NOMO-1 treated with DMSO at 0.1 percent for 48 hours (cell line): ENCODE data around the gene GZMH.
A peak's percentile ranks its signal among the peaks of the same experiment; 100 is the strongest.
"Not testable (repeated sequence)": the region's sequence is repeated elsewhere in the genome, so short reads cannot be mapped to it uniquely, and the experiment has no call there.

ENCODE experiments used
- DNase-seq: peaks from one replicate; lab custom pipeline; 2025; ENCODE audit not compliant: unreplicated experiment; lab: John Stamatoyannopoulos, UW

Gene GZMH

GRCh38 chr14:24595073-24595808 is 14.2 kb downstream of the GZMH start:
- DNase-seq = no peak

- not testable (repeated sequence) for DNase-seq
Measured at GRCh38 chr14:24591004-24591403, 18.5 kb downstream of the GZMH start.

- DNase-seq = not testable (repeated sequence)
Measured at GRCh38 chr14:24584402-24584801, 25.1 kb downstream of the GZMH start.

DNA sequence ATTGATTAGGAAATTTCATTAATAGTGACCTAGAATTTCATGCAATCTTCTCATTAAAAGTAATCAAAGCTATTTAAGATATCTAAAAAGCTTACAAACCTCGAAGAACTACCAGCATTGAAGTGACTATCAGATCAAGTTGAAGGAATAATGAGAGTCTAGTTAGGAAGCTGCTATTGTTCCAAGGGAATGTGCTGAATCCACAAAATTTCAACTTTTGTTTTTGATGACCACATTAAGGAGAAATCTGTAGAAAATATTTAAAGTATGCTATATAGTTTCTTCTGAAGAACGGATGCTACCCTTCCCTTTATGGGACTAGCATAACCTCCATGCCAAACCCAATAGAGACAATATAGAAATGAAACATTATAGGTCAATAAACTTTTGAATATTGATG is 30.9 kb downstream of the GZMH start:
- DNase-seq = no peak

DNA sequence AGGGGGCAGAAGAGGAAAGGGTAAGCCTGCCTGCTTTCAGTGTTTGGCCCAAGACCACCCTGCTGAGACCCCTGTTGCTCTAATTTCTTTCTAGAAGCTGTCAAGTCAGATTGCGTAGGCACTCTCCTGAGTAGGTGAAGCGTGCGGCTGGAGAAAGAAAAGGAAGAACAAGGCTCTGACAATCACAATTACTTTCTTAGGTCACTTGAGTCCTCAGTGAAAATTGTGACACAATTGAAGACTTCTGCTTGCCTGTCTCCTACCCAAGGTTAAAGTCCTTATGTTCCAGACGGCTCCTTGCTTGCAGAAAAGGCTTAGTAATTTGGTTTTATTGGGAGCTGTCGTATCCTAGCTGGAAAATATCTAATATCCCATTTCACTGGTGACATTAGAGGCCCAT is 32.7 kb downstream of the GZMH start:
- DNase-seq = peak; percentile 77

DNA sequence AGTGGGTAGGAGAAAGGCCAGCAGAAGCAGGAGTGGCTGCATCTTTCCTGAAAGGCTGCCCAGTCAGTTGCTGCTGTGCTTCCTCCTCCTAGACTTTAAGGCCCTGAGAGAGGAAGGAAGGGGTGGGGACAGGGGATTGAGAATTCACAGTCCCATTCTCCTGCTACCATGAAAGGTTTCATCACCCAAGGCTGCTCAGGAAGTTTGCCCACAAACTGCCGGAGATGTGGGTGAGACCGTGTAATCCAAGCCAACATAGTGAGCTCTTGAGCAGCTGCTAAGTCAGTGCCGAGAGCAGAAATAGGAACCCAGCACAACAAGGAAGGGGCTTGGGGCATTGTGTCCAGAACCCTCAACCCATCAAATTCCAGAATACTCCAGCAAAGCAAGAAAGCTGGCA is 33.3 kb downstream of the GZMH start, which contains the start of gene CTSG:
CTSG (minus strand) TSS at position 69 of the 400 bp plus-strand sequence; CDS start at position 42, 27 bp downstream.
- peak; percentile 91 for DNase-seq

DNA sequence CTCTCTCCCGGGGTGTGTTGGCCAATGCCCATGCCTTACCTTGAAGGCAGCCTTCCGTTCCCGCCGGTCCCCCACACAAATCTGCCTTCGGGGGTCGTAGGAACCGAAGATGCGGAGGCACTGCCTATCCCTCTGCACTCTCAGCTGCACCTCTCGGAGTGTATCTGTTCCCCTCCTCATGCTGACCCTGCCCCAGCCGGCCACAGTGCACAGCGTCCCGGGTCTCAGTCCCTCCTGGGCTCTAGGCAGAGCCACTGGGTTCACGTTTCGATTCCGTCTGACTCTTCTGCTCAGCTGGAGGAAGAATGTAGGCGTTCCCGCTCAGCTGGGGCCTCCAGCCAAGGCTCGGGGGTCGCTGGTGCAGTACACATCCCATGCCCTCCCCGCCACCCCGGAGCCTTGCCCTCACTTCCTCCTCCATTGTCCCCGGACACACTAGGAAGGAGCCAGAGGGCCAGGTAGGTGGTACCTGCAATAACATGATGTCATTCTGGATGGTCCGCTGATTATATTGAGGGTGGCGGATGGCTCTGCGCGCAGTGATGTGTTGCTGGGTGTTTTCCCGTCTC is 35.2 kb downstream of the GZMH start:
- DNase-seq = no peak

GRCh38 chr14:24566318-24566717 is 43.2 kb downstream of the GZMH start:
- no peak for DNase-seq

GRCh38 chr14:24565766-24566165 is 43.7 kb downstream of the GZMH start:
- DNase-seq = no peak

- DNase-seq = no peak
Measured at GRCh38 chr14:24563505-24563904, 46.0 kb downstream of the GZMH start.

DNA sequence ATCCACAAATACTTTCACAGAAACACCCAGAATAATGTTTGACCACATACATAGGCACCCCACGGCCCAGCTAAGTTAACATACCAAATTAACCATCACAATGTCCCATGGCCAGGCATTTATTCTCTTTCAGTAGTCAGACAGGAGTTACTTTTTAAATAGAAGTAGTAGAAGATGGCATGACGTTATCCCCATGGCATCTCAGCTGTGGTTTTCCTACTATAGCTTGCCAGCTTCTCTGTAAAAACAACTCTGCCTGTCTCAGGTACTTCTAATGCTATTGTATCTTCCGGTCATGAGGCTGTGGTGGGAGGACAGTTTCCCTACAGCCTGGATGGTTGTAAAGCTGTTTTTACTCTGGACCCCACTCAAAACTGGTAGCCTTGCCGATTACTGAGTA is 52.7 kb downstream of the GZMH start:
- no peak for DNase-seq
